Measurements from ENCODE around the gene SEMA3A. TPM values are rescaled to one million over a fixed set of nuclear protein-coding genes. Genes with fewer than 3 reads are reported as not detected.

SEMA3A gene
- total RNA-seq, 1 experiment from 2014 or later: 20.2 TPM

DNA sequence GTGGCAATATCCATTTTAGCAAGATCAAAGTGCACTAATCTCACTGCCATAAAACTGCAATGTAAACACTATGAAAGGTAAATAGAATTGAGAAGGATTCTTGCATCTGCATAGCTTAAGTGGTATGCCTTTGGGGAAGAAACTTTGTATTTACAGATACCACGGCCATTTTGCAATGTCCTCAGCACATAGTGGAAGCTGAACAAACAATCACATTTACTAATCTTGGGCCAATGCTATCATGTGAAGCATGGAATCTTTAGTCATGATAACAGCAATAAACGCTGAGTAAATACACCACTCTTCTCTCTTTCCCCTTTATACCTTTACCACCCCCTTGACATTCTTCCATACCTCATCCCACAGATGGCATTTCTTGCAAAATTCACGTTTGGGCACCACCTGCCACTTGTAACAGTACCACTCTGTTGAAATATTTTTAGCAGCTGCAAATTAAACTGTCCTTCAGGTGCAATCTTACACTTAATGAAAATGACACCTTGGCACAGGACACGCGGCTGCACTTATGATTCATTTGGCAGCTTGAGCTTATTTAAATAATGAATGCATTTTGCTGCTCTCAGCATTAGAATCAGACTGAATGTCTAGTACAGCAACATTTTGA, 171.8 kb downstream of the SEMA3A start:
- no TSS peak for BruUV-seq (replicated peaks)
- DNase-seq: no peak
- peak overlapping the region; percentile 19 for H3K4me3 Mint-ChIP-seq (ENCODE audit: low read depth, unreplicated experiment)
- intact Hi-C loops (cut with micrococcal nuclease; ENCODE audit: unreplicated experiment): no loop called here
- H3K9me3 Mint-ChIP-seq (ENCODE audit: low read depth, unreplicated experiment): no peaks in the 10 kb centered on the region
- CTCF ChIA-PET: no interaction called here
- no peaks in the 10 kb centered on the region for H3K27me3 Mint-ChIP-seq (ENCODE audit: unreplicated experiment)
- peaks cover 17% of the 10 kb centered on the region for H3K4me1 Mint-ChIP-seq (ENCODE audit: low read depth, unreplicated experiment)
- TF ChIP-seq, protein P1, sequence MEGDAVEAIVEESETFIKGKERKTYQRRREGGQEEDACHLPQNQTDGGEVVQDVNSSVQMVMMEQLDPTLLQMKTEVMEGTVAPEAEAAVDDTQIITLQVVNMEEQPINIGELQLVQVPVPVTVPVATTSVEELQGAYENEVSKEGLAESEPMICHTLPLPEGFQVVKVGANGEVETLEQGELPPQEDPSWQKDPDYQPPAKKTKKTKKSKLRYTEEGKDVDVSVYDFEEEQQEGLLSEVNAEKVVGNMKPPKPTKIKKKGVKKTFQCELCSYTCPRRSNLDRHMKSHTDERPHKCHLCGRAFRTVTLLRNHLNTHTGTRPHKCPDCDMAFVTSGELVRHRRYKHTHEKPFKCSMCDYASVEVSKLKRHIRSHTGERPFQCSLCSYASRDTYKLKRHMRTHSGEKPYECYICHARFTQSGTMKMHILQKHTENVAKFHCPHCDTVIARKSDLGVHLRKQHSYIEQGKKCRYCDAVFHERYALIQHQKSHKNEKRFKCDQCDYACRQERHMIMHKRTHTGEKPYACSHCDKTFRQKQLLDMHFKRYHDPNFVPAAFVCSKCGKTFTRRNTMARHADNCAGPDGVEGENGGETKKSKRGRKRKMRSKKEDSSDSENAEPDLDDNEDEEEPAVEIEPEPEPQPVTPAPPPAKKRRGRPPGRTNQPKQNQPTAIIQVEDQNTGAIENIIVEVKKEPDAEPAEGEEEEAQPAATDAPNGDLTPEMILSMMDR (IDR thresholded peaks at IDR 0.05; ENCODE audit: unreplicated experiment): no peak
- no peak overlapping the region for H3K27ac Mint-ChIP-seq (ENCODE audit: unreplicated experiment)
- H3K36me3 Mint-ChIP-seq (ENCODE audit: insufficient read depth, unreplicated experiment): peaks cover 5% of the 10 kb centered on the region

DNA sequence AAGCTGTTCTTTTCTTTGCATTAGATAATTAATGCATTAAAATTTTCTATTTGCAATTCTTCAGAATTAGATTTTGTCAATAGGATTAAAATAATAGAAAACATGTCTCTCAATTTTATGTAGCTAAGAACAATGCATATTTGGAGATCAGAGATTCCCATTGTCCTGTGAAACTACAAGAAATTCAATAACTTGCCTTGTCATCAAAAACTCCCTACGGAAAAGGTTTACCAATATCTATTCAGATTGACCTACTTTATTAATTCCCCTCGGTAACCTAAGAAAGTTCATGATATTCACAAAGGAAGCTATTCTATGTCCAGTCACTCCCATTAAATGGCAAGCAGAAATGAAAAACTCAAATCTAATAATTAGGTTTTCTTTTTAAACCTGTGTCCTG, 172.6 kb downstream of the SEMA3A start:
- DNase-seq: no peak
- no TSS peak for BruUV-seq (replicated peaks)
- Mint-ChIP-seq H3K27ac (ENCODE audit: unreplicated experiment) (no peak overlapping the region), H3K36me3 (ENCODE audit: insufficient read depth, unreplicated experiment) (peaks cover 5% of the 10 kb centered on the region), H3K27me3 (ENCODE audit: unreplicated experiment) (no peaks in the 10 kb centered on the region), H3K4me3 (ENCODE audit: low read depth, unreplicated experiment) (no peak overlapping the region), H3K4me1 (ENCODE audit: low read depth, unreplicated experiment) (peaks cover 17% of the 10 kb centered on the region), H3K9me3 (ENCODE audit: low read depth, unreplicated experiment) (no peaks in the 10 kb centered on the region)
- CTCF ChIA-PET: no interaction called here
- intact Hi-C loops (cut with micrococcal nuclease; ENCODE audit: unreplicated experiment): no loop called here
- TF ChIP-seq, protein P1 (IDR thresholded peaks at IDR 0.05; ENCODE audit: unreplicated experiment): no peak

DNA sequence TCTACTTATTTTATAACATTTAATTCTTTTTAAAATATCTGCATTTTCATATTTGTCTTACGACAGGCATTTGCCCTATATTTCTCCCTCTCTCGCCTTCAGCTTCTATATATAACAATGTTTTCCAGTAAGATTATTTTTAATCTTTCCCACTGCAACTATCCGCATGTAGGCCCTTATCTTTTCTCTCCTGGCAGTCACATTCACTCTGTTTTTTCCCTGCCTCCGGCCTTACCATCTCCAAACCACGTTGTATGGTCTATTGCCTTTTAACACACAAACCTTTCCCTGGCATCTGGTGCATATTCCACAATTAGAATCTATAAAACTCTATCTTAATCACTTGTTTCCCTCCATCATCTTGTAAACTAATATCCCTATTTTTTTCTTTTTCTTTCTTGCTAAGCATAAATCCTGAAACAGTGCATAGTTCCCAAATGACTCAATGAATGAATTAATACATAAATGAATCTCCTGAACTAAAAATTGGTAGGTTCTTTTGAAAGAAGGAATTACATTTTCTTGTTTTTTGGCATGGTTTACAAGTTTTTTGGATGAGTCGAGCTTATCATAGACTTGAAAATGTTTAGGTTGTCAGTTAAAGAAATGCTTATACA, 173.2 kb downstream of the SEMA3A start:
- TF ChIP-seq, protein P1 (IDR thresholded peaks at IDR 0.05; ENCODE audit: unreplicated experiment): no peak
- no peak for DNase-seq
- BruUV-seq (replicated peaks): no TSS peak
- H3K4me3 Mint-ChIP-seq (ENCODE audit: low read depth, unreplicated experiment): no peak overlapping the region
- H3K27ac Mint-ChIP-seq (ENCODE audit: unreplicated experiment): no peak overlapping the region
- peaks cover 5% of the 10 kb centered on the region for H3K36me3 Mint-ChIP-seq (ENCODE audit: insufficient read depth, unreplicated experiment)
- peaks cover 17% of the 10 kb centered on the region for H3K4me1 Mint-ChIP-seq (ENCODE audit: low read depth, unreplicated experiment)
- CTCF ChIA-PET: no interaction called here
- no peaks in the 10 kb centered on the region for H3K27me3 Mint-ChIP-seq (ENCODE audit: unreplicated experiment)
- intact Hi-C loops (cut with micrococcal nuclease; ENCODE audit: unreplicated experiment): no loop called here
- no peaks in the 10 kb centered on the region for H3K9me3 Mint-ChIP-seq (ENCODE audit: low read depth, unreplicated experiment)

DNA sequence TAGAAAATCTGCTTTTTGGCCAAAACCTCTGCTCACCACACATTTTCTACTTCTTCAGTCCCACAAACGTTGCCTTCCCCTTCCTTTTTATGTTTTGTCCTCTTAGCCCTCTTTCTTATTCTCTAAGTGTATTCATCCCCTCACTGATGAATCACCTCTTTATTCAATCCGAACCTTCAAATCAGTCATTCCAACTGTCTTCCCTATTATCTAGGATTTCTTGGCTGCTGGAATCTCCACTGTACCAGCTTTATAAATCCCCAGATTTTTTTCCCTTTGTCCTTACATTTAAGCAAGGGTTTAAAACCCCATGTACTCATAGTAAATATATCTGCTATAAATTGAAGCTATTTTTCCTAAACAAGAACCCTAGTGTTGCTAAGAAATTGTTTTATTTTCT, 176.9 kb downstream of the SEMA3A start:
- no peak for DNase-seq
- CTCF ChIA-PET: no interaction called here
- H3K36me3 Mint-ChIP-seq (ENCODE audit: insufficient read depth, unreplicated experiment): no peaks in the 10 kb centered on the region
- no TSS peak for BruUV-seq (replicated peaks)
- TF ChIP-seq, protein P1 (IDR thresholded peaks at IDR 0.05; ENCODE audit: unreplicated experiment): no peak
- intact Hi-C loops (cut with micrococcal nuclease; ENCODE audit: unreplicated experiment): no loop called here
- no peaks in the 10 kb centered on the region for H3K9me3 Mint-ChIP-seq (ENCODE audit: low read depth, unreplicated experiment)
- no peak overlapping the region for H3K27ac Mint-ChIP-seq (ENCODE audit: unreplicated experiment)
- no peak overlapping the region for H3K4me3 Mint-ChIP-seq (ENCODE audit: low read depth, unreplicated experiment)
- no peaks in the 10 kb centered on the region for H3K27me3 Mint-ChIP-seq (ENCODE audit: unreplicated experiment)
- H3K4me1 Mint-ChIP-seq (ENCODE audit: low read depth, unreplicated experiment): peaks cover 20% of the 10 kb centered on the region

All from Calu3 (cell line).